CD4-positive, alpha-beta memory T cell (primary cell): ENCODE measurements around the gene GPR132. TPM values are rescaled to one million over a fixed set of nuclear protein-coding genes. Genes with fewer than 3 reads are reported as not detected.

ENCODE experiments used
- CTCF ChIA-PET: fragments of 350-600 bp; sonication (Branson Sonifier 250); formaldehyde crosslinking; loops from one replicate; lab custom pipeline; 2021; ENCODE audit warnings: inconsistent platforms; ENCODE audit not compliant: partially characterized antibody; lab: Charles Lee
- POLR2A ChIA-PET: fragments of 350-600 bp; sonication (Branson Sonifier 250); formaldehyde crosslinking; loops from one replicate; lab custom pipeline; 2021; ENCODE audit not compliant: partially characterized antibody; lab: Charles Lee
- DNase-seq, 5 donors: peaks; one replicate each; pipeline versions ENCODE4 v3.0.0 to v3.0.0-alpha.2; 2020 to 2022; ENCODE audit warnings: mixed read lengths in 1 of 5
- H3K27ac ChIP-seq: one replicate; pipeline ENCODE4 v1.7.0; 2013; ENCODE audit warnings: low read depth, low read length
- H3K27me3 ChIP-seq: 2 replicates; pipeline ENCODE4 v1.7.0; 2013; ENCODE audit warnings: mild to moderate bottlenecking, low read length, moderate library complexity; ENCODE audit not compliant: insufficient read depth
- H3K36me3 ChIP-seq: 2 replicates; pipeline ENCODE4 v1.7.0; 2013; ENCODE audit warnings: mild to moderate bottlenecking, low read length, moderate library complexity; ENCODE audit not compliant: insufficient read depth
- H3K4me1 ChIP-seq: 2 replicates; pipeline ENCODE4 v1.7.0; 2013; ENCODE audit warnings: mild to moderate bottlenecking, low read length, moderate library complexity; ENCODE audit not compliant: insufficient read depth
- H3K4me3 ChIP-seq, 2 donors: one replicate each; pipeline ENCODE4 v1.7.0; 2013; ENCODE audit warnings: low read length in 2 of 2, mild to moderate bottlenecking in 1 of 2
- H3K9me3 ChIP-seq, 2 donors: one replicate each; pipeline ENCODE4 v1.7.0; 2013; ENCODE audit warnings: low read length in 2 of 2, control low read depth in 1 of 2; ENCODE audit not compliant: control insufficient read depth in 1 of 2
- H3K27ac Mint-ChIP-seq, 7 donors: one replicate each; pipeline ENCODE4 v1.8.0; 2020 to 2021; ENCODE audit warnings: mixed read lengths in 7 of 7, mild to moderate bottlenecking in 6 of 7, inconsistent platforms in 3 of 7, moderate library complexity in 3 of 7
- H3K27me3 Mint-ChIP-seq, 2 donors: one replicate each; pipeline ENCODE4 v1.8.0; 2020 to 2021; ENCODE audit warnings: mixed read lengths in 2 of 2
- H3K36me3 Mint-ChIP-seq, 2 donors: one replicate each; pipeline ENCODE4 v1.8.0; 2020 to 2021; ENCODE audit warnings: mixed read lengths in 2 of 2, inconsistent platforms in 1 of 2, mild to moderate bottlenecking in 1 of 2
- H3K4me1 Mint-ChIP-seq, 4 donors: one replicate each; pipeline ENCODE4 v1.8.0; 2020 to 2021; ENCODE audit warnings: mixed read lengths in 4 of 4, mild to moderate bottlenecking in 1 of 4
- H3K4me3 Mint-ChIP-seq, 8 donors: one replicate each; pipeline ENCODE4 v1.8.0; 2020 to 2021; ENCODE audit warnings: mixed read lengths in 8 of 8, mild to moderate bottlenecking in 7 of 8, moderate library complexity in 6 of 8, inconsistent platforms in 3 of 8
- H3K9me3 Mint-ChIP-seq, 8 donors: one replicate each; pipeline ENCODE4 v1.8.0; 2020 to 2021; ENCODE audit warnings: mixed read lengths in 8 of 8, mild to moderate bottlenecking in 5 of 8, inconsistent platforms in 3 of 8, moderate library complexity in 1 of 8
- intact Hi-C: fragments of 100-400 bp; cut with micrococcal nuclease; formaldehyde crosslinking; loops from one replicate; pipeline ENCODE4 v1.15.1; 2023
- polyA plus RNA-seq, 2 donors: library from polyadenylated mRNA; unstranded; fragments of 300-500 nt; fragmentation: Illumina TruSeq; gene quantifications; one replicate each; pipeline ENCODE4 v1.2.3, GENCODE V29; 2021
- total RNA-seq, 2 experiments: library from RNA; stranded (reverse); gene quantifications; one replicate each; pipeline ENCODE4 v1.2.3, GENCODE V29; 2021

Gene GPR132
- total and polyA plus RNA-seq, 4 experiments from 2014 or later: 4.9 to 49.2 (median 43.7) TPM

DNA sequence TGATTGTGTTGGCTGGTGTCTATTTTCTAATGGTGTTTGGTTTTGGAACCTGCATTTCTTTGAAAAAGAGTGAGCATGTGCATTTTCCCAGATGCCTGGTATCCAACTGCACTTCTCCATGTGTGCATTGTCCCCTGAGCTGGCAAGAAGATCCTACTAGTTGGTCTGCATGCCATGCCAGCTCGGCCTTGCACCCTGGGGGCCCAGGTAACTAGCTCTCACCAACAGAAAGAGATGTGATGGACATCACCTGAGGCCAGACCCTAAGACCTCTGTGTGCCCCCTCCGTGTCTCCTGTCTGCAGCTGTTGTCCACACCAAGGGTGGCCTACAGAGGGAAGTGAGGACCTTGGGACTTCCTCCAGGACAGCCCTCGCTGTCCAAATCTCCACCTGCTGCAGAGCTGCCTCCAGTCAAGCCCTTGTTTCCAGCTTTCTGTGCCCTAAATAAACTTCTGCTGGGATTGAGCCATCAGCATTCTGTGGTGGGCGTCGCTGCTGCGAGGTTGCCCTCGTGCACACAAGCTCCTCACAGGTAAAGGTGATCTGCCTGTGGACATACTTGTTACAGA lies 30.1 kb upstream of the GPR132 start:
- no peak overlapping the region for H3K27ac ChIP-seq
- intact Hi-C loops: no loop called here
- no peak for DNase-seq
- ChIA-PET POLR2A (interaction anchor here (0.8 to 12.6 kb wide), 2 partner anchors 33 to 377 kb away, joined by 3 to 230 read pairs; partner anchors contain the start of gene GPR132), CTCF (interaction anchor here (0.8 to 1.9 kb wide), 4 partner anchors 8 to 270 kb away, joined by 3 to 7 read pairs (median 3); no protein-coding TSS in a partner anchor)
- H3K36me3 ChIP-seq: no peaks in the 10 kb centered on the region
- Mint-ChIP-seq H3K9me3 (peaks cover 0 to 3% (median 0%) of the 10 kb centered on the region in 8 donors), H3K4me3 (peak overlapping the region in 6 of 8 donors; percentile 31 to 74 (median 47)), H3K4me1 (peaks cover 8 to 27% (median 14%) of the 10 kb centered on the region in 4 donors), H3K36me3 (no peaks in the 10 kb centered on the region), H3K27ac (peak overlapping the region in 3 of 7 donors; percentile 59 to 68 (median 66)), H3K27me3 (peaks cover 0 to 3% of the 10 kb centered on the region in 2 donors)
- H3K4me3 ChIP-seq: no peak overlapping the region
- peaks cover 25% of the 10 kb centered on the region for H3K4me1 ChIP-seq
- H3K27me3 ChIP-seq: no peaks in the 10 kb centered on the region
- no peaks in the 10 kb centered on the region for H3K9me3 ChIP-seq

DNA sequence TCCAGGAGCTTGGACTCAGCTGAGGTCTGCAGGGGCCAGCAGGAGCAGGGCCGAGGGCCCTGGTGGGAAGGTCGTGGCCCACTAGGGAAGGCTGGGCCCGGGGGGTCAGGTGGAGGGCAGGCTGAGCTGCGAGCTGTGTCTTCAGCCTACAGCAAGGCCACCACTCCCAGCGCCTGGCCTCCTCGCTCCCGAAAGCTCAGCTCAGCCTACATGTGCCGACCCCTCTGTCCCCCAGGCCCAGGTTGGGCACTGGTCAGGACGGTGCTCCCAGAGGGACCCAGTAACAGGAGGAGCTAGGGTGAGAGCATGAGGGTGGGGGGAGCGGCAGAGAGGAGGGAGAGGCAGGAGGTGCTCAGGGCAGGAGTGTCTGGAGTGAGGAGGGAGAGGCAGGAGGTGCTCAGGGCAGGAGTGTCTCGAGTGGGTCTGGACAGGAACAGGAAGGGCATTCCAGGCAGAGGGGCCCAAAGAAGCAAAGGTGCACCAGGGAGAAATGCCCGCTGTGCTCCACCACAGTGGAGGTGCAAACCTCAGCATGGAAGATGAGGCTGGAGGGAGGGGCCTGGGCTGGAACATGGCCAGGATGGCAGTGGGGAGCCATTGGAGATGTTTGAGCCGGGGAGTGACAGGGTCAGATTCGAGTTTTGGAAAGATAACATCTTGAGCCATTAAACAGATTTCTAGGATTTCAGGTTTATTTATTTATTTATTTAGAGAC lies 29.1 kb upstream of the GPR132 start:
- H3K9me3 Mint-ChIP-seq: no peaks in the 10 kb centered on the region
- H3K27ac ChIP-seq: peak overlapping the region; percentile 65

GRCh38 chr14:105093431-105094192 lies 28.4 kb upstream of the GPR132 start:
- Mint-ChIP-seq H3K4me3 (peak overlapping the region; percentile 60 to 85 (median 68)), H3K4me1 (peaks cover 10 to 32% (median 18%) of the 10 kb centered on the region in 4 donors), H3K27me3 (peaks cover 0 to 1% of the 10 kb centered on the region in 2 donors), H3K27ac (peak overlapping the region in 1 of 7 donors; percentile 52), H3K9me3 (no peaks in the 10 kb centered on the region), H3K36me3 (no peaks in the 10 kb centered on the region)
- no peaks in the 10 kb centered on the region for H3K27me3 ChIP-seq
- ChIA-PET POLR2A (interaction anchor here (0.7 to 12.6 kb wide), 2 partner anchors 31 to 220 kb away, joined by 3 to 230 read pairs; partner anchors contain the start of genes GPR132 and PACS2), CTCF (interaction anchor here (1.1 kb wide), 1 partner anchor 259 kb away, joined by 4 read pairs; no protein-coding TSS in a partner anchor)
- intact Hi-C loops: loop anchor here (1.0 to 5.0 kb wide), 2 partner anchors 89 to 221 kb away; partner anchors contain the start of genes NUDT14 and PACS2
- H3K36me3 ChIP-seq: no peaks in the 10 kb centered on the region
- H3K4me3 ChIP-seq: peak overlapping the region; percentile 36 to 58
- peaks cover 28% of the 10 kb centered on the region for H3K4me1 ChIP-seq
- H3K27ac ChIP-seq: peak overlapping the region; percentile 65
- DNase-seq: peak; percentile 36 to 65 (median 48)
- no peaks in the 10 kb centered on the region for H3K9me3 ChIP-seq

More for the DNA sequence above, 29.1 kb upstream of the GPR132 start:
- Histone ChIP-seq H3K9me3 (no peaks in the 10 kb centered on the region), H3K27me3 (no peaks in the 10 kb centered on the region), H3K36me3 (no peaks in the 10 kb centered on the region), H3K4me3 (peak overlapping the region in 1 of 2 donors; percentile 58), H3K4me1 (peaks cover 28% of the 10 kb centered on the region)
- intact Hi-C loops: loop anchor here (5.0 kb wide), 1 partner anchor 88 kb away; the partner anchor contains the start of gene NUDT14
- peak overlapping the region; percentile 65 to 85 (median 70) for H3K4me3 Mint-ChIP-seq
- POLR2A ChIA-PET: interaction anchor here (0.7 to 12.6 kb wide), 2 partner anchors 32 to 220 kb away, joined by 3 to 230 read pairs; partner anchors contain the start of genes GPR132 and PACS2
- H3K4me1 Mint-ChIP-seq: peaks cover 8 to 28% (median 15%) of the 10 kb centered on the region in 4 donors
- no peaks in the 10 kb centered on the region for H3K36me3 Mint-ChIP-seq
- peak overlapping the region in 6 of 7 donors; percentile 37 to 76 (median 50) for H3K27ac Mint-ChIP-seq
- CTCF ChIA-PET: interaction anchor here (0.8 to 1.9 kb wide), 4 partner anchors 7 to 271 kb away, joined by 3 to 7 read pairs (median 4); no protein-coding TSS in a partner anchor
- no peaks in the 10 kb centered on the region for H3K27me3 Mint-ChIP-seq
- DNase-seq: no peak

DNA sequence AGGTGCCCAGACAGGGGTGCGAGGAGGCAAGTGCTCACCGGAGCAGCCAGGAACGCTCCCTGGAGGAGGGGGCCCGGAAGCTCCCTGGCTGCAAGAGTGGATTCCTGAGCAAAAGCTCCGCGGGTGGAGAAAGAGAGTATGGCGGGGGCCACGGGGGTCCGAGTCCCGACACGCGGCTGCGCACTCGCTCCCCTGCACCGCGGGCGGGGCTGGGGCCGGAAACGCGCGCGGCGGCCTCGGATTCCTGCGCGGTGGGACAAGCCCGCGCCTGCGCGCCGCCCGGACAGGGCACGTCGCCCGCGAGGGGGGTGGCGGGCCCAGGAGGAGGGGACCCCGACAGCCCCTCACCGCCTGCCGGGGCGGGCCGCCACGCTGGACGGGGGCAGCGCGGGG lies 27.8 kb upstream of the GPR132 start:
- Histone ChIP-seq H3K4me1 (peaks cover 28% of the 10 kb centered on the region), H3K4me3 (peak overlapping the region in 1 of 2 donors; percentile 19), H3K36me3 (no peaks in the 10 kb centered on the region), H3K9me3 (no peaks in the 10 kb centered on the region), H3K27me3 (no peaks in the 10 kb centered on the region), H3K27ac (peak overlapping the region; percentile 46)
- ChIA-PET POLR2A (interaction anchor here (0.7 to 12.6 kb wide), 2 partner anchors 31 to 208 kb away, joined by 4 to 230 read pairs; partner anchors contain the start of gene GPR132), CTCF (no interaction called here)
- peak; percentile 59 to 72 (median 67) for DNase-seq
- H3K4me3 Mint-ChIP-seq: peak overlapping the region; percentile 58 to 87 (median 82)
- intact Hi-C loops: loop anchor here (1.0 to 5.0 kb wide), 2 partner anchors 89 to 221 kb away; partner anchors contain the start of genes NUDT14 and PACS2
- H3K4me1 Mint-ChIP-seq: peaks cover 10 to 35% (median 20%) of the 10 kb centered on the region in 4 donors
- peak overlapping the region; percentile 43 to 91 (median 84) for H3K27ac Mint-ChIP-seq
- H3K36me3 Mint-ChIP-seq: no peaks in the 10 kb centered on the region
- H3K9me3 Mint-ChIP-seq: no peaks in the 10 kb centered on the region
- peaks cover 0 to 1% of the 10 kb centered on the region in 2 donors for H3K27me3 Mint-ChIP-seq

DNA sequence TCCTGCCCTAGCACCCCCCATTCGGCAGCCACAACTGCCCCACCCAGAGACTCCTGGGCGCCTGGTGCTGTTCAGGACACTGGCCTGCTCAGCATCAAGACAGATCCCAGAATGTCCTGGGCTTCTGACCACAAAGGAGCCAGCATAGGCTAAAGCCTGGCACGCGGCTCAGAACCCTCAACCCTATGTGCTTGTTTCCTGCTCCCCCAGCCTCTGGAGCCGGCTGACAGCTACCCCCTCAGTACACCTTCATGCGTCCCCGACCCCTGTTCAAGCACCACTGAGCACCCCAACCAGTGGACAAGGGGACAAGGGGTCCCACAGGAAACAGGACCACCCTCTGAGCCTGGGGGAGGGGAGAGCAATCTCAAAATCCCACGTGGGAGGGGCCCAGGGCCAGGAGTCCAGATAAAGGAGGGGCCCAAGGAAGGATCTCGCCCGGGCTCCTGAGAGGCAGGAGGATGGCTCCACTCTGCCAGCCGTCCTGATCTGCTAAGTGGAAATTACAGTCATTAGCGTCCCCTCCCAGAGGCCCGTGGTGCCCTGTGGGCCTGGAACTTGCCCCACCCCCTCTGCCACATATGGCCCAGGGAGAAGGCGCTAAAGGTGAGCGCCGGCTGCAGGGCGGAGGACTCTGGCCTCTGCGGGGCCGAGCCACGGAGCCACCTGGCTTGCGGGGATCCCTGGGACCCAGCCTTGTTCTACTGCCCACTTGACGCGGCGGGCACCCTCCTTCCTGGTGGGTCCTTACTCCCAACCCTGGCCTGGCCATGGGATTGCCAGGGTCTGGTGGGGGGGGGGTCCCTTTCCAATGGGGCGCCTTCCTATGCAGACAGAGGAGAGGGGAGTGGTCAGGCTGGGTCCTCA lies 27.2 kb upstream of the GPR132 start:
- Histone ChIP-seq H3K27ac (peak overlapping the region; percentile 46), H3K9me3 (no peaks in the 10 kb centered on the region), H3K36me3 (no peaks in the 10 kb centered on the region), H3K4me1 (peaks cover 32% of the 10 kb centered on the region), H3K4me3 (peak overlapping the region in 1 of 2 donors; percentile 19), H3K27me3 (no peaks in the 10 kb centered on the region)
- ChIA-PET POLR2A (interaction anchor here (0.6 to 12.6 kb wide), 3 partner anchors 30 to 209 kb away, joined by 3 to 230 read pairs (median 4); partner anchors contain the start of gene GPR132), CTCF (interaction anchor here (3.6 to 9.2 kb wide), 2 partner anchors 30 to 259 kb away, joined by 24 to 163 read pairs; partner anchors contain the start of gene GPR132)
- Mint-ChIP-seq H3K9me3 (no peaks in the 10 kb centered on the region), H3K4me3 (peak overlapping the region; percentile 61 to 87 (median 82)), H3K36me3 (no peaks in the 10 kb centered on the region), H3K27ac (peak overlapping the region; percentile 77 to 91 (median 84)), H3K27me3 (peaks cover 0 to 1% of the 10 kb centered on the region in 2 donors), H3K4me1 (peaks cover 10 to 35% (median 21%) of the 10 kb centered on the region in 4 donors)
- DNase-seq: peak in 1 of 5 donors; percentile 13
- intact Hi-C loops: loop anchor here (1.0 to 5.0 kb wide), 2 partner anchors 90 to 222 kb away; partner anchors contain the start of genes NUDT14 and PACS2
